GM19099 (cell line): Measurements from ENCODE around the gene SSH2.

Experiments used
- POLR2A ChIP-seq: IDR thresholded peaks from 3 replicates; pipeline ENCODE4 v1.6.1; 2011; ENCODE audit warnings: low read depth; ENCODE audit not compliant: insufficient read length; ENCODE audit errors: extremely low read depth

Gene SSH2

DNA sequence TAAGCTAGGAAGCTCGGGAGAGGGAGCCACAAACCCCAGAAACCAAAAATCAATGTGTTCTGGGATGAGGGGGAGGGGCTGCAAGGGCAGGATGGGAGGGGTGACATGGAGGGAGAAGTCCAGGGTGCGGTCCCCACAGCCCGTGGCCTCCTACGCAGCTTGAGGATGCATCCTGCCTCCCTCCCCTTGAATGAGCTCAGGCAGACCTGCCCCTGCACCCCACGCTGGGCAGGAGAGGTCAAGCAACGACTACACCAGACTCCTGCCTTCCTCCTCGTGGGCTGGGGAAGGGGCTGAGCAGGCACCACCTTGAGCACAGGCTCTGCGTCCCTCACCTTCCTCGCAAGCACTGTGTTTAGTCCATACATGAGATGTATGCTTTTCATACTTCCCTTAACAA is 333.2 kb downstream of the SSH2 start:
- TF ChIP-seq POLR2A, result no peak

DNA sequence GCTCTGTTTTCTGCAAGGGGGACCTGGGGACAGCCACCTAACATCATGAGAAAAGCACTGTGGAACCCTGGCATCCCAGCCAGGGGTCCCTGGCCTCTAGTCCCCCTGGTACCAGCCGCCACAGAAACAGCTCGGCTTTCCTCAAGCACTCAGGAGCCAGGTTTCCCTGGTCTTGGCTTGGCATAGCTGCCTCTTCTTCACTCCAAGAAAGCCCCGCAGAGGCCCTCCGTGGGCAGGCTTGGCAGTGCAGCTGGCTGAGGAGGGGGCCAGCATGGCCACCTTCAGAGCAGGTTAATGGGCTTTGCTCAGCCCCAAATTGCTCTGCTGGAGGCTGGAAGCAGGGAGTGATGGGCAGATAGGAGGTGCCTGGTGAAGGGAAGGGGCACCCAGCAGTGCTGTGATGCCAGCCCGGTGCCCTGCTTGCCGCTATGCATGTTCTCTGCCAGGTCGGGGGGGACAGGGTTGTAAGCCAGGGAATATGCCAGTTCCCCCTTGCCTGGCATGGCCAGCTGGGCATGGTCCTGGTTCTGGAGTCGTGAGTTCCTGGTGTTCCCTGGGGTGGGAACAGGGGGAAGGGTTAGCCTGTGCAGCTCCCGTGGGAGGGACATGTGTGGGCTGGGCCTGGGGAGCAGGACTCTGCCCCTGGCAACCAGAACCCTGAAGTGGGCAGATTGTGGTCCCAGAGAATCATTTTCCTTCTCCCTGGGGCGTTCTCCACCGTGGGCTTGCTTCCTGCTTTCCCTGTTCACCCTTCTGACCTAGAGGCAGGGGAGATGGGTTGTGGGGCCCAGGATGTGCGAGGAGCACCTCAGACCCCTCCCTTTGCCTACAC is 333.9 kb downstream of the SSH2 start:
- no peak for TF ChIP-seq POLR2A

DNA sequence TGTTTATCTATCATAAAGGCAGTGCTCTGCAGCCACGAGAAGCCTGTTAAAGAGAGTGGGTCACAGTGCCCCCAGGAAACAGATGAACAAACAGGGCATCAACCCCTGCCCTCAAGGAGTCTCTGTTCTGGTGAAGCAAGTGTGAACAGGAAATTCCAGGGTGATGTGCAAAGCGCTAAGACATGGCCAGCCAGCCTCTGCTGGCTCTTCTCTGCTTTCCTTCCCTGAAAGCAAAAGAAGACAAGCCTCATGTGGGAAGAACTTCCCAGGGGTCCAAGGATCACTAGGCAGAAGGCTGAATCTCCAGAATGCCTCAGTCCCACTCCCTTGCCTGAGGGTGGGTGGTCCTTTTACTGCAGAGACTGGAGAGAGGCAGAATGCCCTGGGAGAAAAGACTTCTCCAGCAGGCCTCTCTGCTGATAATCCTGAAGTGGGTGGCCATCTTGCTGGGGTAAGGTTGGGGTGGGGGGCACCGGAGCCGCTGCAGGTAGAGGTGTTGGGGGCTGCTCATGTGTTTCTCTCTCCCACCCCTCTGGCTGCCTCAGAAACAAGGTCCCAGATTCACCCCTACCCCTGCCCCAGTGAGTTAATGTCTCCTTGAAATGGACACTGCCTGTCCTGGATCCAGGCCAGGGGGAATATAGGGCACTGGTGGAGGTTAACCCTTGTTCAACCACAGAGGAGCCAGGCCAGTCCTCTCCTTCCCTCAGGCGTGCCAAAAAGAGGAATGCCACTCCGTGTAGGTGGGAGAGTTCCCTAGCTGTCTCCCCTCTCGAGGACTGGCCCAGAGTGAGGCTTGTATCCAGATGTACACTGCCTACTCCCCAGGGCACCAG is 334.7 kb downstream of the SSH2 start:
- no peak for TF ChIP-seq POLR2A

DNA sequence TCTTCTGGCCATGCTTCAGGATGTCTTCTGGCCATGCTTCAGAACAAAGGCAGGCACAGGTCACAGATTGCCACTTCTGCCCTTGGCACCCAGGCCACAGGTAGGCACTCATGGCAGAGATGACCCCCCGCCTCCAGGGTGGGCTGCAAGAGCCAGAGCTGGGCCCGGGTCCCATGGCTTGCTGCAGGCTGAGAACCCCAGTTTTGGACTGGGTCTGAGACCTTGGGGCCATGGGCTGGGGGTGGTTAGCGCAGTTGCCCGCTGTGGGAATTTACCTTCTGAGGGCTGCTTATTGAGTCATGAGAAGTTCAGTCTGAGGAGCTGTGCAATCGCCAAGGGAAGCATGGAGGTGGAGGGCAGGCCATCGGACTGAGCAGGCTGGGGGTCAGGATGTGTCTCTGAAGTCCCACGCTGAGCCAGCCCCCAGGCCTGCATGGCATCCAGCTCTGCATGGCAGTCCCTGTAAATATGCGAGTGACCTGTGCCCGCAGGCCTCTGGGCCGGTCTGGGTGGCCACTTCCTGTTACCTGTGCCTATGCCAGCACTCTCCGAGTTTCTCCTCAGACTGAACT is 335.4 kb downstream of the SSH2 start:
- no peak for TF ChIP-seq POLR2A

DNA sequence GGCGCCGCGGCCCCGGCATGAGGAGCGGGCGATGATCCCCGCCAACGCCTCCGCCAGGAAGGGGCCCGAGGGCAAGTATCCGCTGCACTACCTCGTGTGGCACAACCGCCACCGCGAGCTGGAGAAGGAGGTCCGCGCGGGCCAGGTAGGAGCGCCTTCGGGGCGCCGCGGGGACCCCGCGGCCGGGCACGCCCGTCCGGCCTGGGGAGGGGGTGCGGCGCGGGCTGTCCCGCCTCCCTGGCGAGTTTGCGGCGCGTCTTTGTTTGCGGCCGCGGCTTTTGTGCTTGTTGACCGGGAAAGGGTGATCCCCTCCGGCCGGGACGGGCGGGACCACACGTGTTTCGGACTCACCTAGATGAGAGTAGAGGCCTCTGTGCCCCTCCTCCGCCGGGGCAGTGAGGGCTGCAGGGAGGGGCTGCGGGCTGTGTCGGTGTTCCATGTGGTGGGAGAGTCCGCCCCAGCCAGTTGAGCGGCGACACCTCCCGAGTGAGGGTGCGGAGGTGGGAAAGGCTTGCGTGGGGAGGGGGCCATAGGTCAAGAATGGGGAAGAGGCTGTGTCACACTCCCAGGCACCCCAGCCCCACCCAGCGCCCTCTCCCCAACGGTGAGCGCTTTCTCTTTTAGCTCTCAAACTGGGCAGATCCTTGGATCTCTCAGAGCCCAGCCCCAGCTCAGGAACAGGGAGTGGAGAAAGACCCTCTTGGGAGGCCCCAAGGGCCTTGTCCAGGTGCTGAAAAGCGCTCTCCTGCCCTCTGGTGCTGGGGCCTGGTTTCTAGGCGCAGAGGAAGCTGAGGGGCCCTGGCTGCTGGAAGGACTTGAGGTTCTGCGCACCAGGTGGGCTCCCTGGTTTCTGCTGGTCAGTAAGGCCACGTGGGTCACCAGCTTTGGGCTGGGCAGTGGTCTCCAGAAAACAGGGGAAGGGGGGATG is 336.2 kb downstream of the SSH2 start:
- no peak for TF ChIP-seq POLR2A

DNA sequence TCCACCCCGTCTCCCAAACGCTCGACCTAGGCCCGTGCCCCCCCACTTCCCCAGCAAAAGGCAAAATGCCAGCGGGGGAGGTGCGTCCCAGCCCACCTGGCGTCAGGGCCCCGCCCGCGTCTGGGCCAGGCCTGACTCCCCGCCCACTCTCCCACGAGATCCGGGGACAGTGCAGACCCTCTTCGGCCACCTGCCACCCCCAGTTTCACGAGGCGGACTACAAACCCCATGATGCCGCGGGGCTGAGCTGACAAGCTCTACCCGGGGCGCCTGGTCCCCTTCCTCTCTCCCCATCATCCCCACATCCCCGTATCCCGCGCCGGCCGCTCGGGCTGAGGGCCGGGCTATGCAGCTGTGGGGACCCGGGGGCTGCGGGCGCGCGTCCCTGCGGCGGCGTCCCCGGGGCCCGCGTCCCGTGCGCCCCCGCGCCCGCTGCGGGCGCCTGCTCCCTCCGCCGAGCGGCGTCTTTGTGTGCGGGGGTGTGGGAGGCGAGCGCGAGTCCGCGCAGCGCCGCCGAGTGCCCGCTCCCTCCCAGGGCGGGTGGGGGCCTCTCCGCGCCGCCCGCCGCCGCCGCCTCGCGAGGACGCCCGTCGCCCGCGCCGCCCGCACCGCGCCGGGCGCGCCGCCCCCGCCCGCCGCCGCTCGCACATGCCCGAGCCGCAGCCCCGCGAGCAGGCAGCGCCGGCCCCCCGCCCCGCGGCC is 337.0 kb downstream of the SSH2 start, which contains the start of gene ANKRD13B:
TSS of gene ANKRD13B (plus strand) at position 283 of the 702 bp plus-strand sequence. CDS start 490 bp downstream, outside the sequence.
- no peak for TF ChIP-seq POLR2A

DNA sequence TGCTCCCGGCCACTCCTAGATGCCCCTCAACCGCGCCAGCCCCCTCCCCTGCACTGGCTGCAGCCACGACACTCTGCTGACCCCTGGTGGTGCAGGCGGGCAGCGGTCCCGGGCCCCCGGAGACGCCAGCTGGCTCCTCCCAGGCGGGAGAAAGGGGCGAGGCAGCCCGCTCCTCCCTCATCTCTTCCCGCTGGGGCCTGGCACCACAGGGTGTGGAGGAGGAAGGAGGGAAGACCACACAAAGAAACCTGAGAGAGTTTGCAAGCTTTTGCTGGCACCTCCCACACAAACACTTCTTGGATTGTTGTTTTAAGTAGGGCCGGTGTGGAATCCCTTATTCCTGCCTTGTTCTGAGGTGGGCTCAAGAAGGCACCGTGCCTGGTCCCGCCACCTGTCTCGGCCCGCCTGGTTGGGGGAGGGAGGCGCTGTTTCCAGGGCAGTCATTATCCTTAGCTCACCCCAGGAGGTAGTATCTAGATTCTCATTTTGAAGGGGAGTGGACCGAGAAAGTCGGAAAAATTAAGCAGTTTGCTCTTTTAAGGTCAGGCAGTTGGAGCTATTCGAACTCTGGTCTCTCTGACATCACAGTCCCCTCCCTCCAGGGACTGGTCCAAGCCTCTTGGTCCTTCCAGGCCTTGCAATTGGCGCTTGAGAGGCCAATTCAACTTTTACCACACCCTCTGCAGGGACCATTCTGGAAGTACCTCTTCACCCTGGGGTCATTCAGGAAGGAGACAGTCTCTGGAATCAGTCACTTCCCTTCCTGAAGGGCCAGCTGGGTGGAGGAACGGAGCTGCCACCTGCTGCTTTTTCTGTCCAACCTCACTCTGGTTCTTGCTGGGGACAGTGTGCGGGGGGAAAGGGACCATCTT is 338.1 kb downstream of the SSH2 start:
- peak; percentile 11 for TF ChIP-seq POLR2A

DNA sequence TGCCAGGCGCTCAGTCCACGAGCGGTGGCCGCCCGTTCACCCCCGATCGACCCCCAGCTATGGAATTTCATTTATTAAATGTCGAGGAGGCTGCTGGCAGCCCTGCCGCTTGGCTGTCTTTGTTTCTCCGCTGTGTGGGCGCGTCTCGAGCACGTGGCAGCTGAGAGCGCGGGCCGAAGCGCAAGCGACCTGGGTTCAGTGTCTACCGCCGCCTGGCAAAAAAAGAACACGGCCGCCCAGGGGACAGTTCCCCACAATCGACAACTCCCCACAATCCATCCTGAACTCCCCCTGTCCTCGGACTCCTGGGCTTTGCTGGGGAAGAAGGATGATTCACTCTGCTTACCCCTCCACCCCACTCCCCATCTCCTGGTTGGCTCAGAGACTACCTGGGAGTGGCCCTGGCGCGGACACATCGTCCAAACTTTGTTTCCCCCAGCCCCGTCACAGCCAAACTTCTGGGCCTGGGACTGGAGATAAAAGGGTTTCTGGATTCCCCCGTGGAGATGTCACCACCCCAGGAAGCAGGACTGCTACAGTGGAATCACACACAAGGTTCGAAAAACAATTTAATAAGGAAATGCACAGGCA is 338.8 kb downstream of the SSH2 start:
- no peak for TF ChIP-seq POLR2A

DNA sequence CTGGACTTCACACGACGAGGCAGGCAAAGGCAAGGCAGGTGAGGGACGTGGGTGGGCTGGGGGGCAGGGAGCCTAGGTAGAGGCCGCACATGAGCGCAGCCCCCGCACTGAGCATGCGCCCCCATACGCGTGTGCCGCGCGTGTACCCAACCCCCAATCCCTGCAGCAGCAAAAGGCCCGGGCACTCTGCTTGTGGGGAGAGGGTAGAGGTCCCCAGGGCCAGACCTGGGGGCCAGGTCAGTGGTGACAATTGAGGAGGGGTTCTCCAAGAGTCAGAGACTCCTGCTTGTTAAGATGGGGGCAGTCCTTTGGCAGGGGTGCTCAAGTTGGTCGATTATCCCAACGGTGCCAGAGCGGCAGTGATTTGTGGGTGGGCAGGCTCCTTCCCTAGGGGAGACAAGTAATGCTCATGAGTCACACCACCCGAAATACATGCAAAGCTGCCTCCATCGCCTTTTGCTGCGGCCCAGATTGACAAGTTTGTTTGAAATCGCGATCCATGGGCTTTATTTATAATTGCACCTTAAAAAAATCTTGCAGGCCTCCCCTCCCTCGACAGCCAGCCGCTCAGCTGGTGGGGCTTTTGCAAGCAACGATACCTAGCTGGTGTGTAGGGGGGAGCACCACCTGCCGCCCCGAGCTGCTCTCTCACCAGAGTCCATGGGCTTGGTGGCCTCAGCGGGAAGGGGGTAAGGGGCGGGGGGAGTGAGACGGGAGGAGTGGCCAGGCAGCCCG is 339.4 kb downstream of the SSH2 start:
- TF ChIP-seq POLR2A, result no peak

DNA sequence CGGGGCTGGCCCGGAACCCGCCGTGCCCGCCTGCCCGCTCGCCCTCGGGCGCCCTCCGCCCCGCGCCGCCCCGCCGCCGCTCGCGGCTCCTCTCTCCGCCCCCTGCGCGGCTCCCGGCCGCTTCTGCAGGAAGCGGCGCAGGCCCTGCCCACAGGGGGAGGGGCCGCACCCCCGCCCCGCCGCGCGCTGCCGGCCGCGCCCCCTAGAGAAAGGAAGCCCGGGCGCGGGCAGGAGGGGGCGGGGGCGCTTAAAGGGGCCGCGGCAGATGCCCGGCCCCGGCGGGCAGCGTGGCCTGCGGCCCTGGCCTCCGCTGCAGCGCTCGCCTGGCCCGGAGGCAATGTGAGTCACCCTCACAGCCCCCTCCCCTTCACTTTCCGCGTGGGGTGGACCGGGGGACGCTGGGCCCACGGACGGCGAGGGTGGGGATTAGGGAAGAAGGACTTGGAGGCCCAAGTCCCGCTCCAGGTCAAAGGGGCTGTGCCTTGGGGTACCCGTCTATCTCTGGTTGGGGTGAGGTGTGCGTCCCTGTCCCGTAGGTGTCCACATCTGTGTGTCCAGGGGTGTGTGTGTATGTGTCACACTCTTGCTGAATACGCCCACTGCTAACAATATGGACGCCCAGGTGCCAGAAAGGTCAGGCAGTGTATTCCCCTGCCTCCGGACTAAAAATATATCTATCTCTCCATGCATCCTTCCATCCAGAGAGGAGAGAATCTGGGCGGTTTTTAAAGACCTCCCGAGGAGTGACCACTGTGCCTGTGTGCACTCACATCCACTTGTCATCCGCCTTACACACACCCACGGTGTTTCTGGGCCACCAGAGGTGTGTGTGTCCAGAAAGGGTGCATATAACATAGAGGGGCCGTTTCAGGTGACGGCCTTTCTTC is 340.3 kb downstream of the SSH2 start, which contains the start of gene GIT1:
TSS of gene GIT1 (minus strand) at position 125 of the 887 bp plus-strand sequence. CDS start 270 bp downstream, outside the sequence.
- TF ChIP-seq POLR2A, result peak; percentile 61
